ENCODE results near the gene ZNF778. TPM values are rescaled to one million over a fixed set of nuclear protein-coding genes. Genes with fewer than 3 reads are reported as not detected.

Gene ZNF778
- total RNA-seq, 2 experiments from 2014 or later, result 4.3 to 6.2 TPM

DNA sequence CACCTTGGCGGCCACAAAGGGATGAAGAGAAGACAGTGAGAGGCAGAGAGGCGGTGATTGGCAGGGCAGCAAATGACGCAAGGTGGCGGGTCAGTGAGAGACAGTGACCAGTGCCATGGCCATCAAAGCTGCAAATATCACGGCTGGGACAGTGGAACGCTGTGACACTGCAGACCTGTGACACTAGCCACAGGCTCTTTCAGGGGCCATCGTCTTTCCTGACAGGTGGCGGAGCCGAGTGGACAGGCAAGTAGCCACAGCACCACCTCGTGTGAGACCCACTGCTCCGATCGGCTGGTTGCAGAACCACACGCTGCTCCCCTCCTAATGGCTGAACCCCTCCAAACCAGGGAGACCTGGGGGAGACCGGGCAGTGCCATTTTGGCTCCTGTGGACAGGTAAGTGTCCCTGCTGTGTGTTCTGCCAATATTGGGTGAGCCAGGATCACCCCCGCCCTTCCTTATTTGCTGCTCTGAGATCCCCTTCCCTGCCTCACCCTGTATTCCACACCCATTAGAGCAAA, 7.9 kb upstream of the ZNF778 start:
- no peak for ATAC-seq
- no peaks in the 10 kb centered on the region for H3K4me1 Mint-ChIP-seq (ENCODE audit: low read depth)
- no peak for DNase-seq
- no peak overlapping the region for H3K4me3 Mint-ChIP-seq
- H3K27me3 Mint-ChIP-seq, result peaks cover 9% of the 10 kb centered on the region
- CTCF ChIA-PET, result no interaction called here
- H3K36me3 Mint-ChIP-seq (ENCODE audit: low read depth), result no peaks in the 10 kb centered on the region
- no peak overlapping the region for H3K27ac Mint-ChIP-seq
- H3K9me3 Mint-ChIP-seq, result no peaks in the 10 kb centered on the region
- TF ChIP-seq, protein P1, sequence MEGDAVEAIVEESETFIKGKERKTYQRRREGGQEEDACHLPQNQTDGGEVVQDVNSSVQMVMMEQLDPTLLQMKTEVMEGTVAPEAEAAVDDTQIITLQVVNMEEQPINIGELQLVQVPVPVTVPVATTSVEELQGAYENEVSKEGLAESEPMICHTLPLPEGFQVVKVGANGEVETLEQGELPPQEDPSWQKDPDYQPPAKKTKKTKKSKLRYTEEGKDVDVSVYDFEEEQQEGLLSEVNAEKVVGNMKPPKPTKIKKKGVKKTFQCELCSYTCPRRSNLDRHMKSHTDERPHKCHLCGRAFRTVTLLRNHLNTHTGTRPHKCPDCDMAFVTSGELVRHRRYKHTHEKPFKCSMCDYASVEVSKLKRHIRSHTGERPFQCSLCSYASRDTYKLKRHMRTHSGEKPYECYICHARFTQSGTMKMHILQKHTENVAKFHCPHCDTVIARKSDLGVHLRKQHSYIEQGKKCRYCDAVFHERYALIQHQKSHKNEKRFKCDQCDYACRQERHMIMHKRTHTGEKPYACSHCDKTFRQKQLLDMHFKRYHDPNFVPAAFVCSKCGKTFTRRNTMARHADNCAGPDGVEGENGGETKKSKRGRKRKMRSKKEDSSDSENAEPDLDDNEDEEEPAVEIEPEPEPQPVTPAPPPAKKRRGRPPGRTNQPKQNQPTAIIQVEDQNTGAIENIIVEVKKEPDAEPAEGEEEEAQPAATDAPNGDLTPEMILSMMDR (IDR thresholded peaks at IDR 0.05), result no peak
- POLR2A ChIA-PET, result no interaction called here
- intact Hi-C loops (cut with micrococcal nuclease), result loop anchor here (10.0 kb wide), 1 partner anchor 265 kb away; no protein-coding TSS in a partner anchor

DNA sequence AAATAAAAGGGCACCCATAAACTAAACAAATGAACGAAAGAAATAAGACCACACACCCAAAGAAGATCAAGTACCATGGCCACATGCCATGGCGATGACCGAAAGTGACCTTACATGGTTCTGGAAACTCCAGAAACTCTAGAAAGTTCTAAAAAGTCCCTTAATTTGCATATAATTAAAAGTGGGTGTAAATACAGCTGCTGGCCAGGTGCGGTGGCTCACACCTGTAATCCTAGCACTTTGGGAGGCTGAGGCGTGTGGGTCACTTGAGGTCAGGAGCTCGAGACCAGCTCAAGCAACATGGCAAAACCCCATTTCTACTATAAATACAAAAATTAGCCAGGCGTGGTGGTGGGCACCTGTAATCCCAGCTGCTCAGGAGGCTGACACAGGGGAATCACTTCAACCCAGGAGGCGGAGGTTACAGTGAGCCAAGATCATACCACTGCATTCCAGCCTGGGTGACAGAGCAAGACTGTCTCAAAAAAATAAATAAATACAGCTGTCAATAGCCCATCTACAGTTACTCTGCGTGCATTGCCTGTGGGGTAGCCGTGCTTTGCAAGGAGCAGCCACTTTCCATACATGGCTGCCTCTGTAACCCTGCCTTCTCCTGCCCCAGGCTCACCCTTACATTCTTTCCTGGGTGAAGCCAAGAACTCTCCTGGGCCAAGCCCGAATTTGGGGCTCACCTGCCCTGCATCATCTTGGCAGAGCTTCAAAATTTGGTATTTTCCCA, 7.2 kb upstream of the ZNF778 start:
- Mint-ChIP-seq H3K9me3 (no peaks in the 10 kb centered on the region), H3K27me3 (peaks cover 5% of the 10 kb centered on the region), H3K4me3 (no peak overlapping the region), H3K27ac (no peak overlapping the region), H3K36me3 (ENCODE audit: low read depth) (no peaks in the 10 kb centered on the region), H3K4me1 (ENCODE audit: low read depth) (peaks cover 6% of the 10 kb centered on the region)
- ChIA-PET CTCF (no interaction called here), POLR2A (no interaction called here)
- DNase-seq (no peak), ATAC-seq (no peak)
- intact Hi-C loops (cut with micrococcal nuclease), result loop anchor here (10.0 kb wide), 1 partner anchor 266 kb away; no protein-coding TSS in a partner anchor
- TF ChIP-seq, protein P1 (IDR thresholded peaks at IDR 0.05), result no peak

DNA sequence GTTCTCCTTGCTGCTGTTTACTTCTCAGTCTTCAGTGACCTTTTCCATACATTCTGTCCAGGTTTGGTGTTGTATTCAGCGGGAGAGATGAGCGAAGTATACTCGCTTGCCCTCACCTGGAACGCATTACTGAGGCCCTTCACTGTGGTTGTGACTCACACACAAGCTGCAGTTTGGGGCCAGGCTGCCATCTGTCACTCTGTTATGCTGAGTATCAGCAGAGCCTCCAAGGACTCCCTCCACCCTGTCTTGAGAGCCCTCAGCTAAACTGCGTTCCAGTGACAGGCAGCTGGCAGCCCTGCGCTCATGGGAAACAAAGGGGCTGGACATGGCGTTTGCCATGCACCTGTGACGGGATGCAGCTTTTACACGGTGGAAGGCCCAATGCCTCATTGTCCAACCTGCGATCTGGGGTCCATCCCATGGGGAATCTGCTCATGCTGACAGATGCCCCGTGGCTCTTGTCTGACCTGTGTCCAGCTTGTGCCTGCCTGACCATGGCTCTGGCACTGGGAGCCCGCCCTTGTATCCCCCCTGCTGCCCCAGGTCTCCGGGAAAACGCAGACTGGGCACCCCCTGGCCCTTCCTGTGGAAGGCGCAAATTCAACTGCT, 6.5 kb upstream of the ZNF778 start:
- Mint-ChIP-seq H3K9me3 (no peaks in the 10 kb centered on the region), H3K36me3 (ENCODE audit: low read depth) (no peaks in the 10 kb centered on the region), H3K4me1 (ENCODE audit: low read depth) (peaks cover 8% of the 10 kb centered on the region), H3K4me3 (no peak overlapping the region), H3K27ac (no peak overlapping the region), H3K27me3 (peaks cover 5% of the 10 kb centered on the region)
- ATAC-seq, result no peak
- ChIA-PET CTCF (no interaction called here), POLR2A (no interaction called here)
- TF ChIP-seq, protein P1 (IDR thresholded peaks at IDR 0.05), result no peak
- DNase-seq, result no peak
- intact Hi-C loops (cut with micrococcal nuclease), result loop anchor here (10.0 kb wide), 1 partner anchor 266 kb away; no protein-coding TSS in a partner anchor

DNA sequence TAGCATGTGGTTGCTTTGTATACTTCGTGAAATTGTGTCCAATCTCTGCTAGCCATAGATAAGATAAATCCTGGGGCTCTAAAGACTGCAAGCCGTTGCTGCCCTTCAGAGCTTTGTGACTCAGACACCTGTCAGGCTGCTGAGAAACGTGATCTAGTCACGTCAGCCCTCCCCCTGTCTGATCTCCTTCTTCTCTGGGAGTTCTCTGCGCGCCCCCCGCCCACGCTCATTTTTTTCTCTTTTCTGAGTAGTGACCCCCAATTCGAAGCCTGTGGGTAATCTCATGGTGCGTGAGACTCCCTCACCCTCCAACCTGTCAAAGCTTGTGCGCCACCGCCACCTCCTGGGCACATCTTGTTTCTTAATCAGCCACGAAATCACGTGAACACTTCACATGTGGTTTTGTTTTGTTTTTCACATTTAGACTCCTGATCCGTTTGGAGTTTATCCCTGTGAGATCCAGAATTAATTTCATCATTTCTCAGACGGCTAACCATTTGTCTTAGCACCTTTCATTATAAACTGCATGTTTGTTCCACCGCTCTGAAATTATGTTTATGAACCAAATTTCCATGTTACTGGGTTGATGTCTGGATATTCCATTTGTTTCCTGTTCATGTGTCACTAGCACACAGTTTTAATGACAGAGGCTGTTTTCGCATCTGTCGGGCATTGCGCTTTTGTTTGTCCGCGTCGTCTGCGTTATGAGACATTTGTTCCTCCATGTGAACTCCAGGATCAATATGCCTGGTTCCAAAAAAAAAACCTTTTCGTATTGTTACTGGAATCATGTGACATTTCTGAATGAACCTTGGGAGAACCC, 977 bp upstream of the ZNF778 start:
- ATAC-seq, result peak; percentile 85
- ChIA-PET CTCF (interaction anchor here (0.6 to 1.7 kb wide), 13 partner anchors 8 to 407 kb away, joined by 3 to 6 read pairs (median 3); partner anchors contain the start of gene CDH15), POLR2A (interaction anchor here (1.0 to 1.1 kb wide), 2 partner anchors 10 to 14 kb away, joined by 3 read pairs; no protein-coding TSS in a partner anchor)
- intact Hi-C loops (cut with micrococcal nuclease), result loop anchor here (10.0 kb wide), 1 partner anchor 272 kb away; no protein-coding TSS in a partner anchor
- Mint-ChIP-seq H3K36me3 (ENCODE audit: low read depth) (peaks cover under 1% of the 10 kb centered on the region), H3K9me3 (no peaks in the 10 kb centered on the region), H3K27me3 (no peaks in the 10 kb centered on the region), H3K4me1 (ENCODE audit: low read depth) (peaks cover 22% of the 10 kb centered on the region), H3K4me3 (peak overlapping the region; percentile 75), H3K27ac (peak overlapping the region; percentile 84)
- TF ChIP-seq, protein P1 (IDR thresholded peaks at IDR 0.05), result peak; percentile 79
- peak; percentile 95 for DNase-seq

Measured in activated CD8-positive, alpha-beta T cell treated with anti-CD3 and anti-CD28 coated beads for 36 hours (primary cell).